Stimulated activated CD8-positive, alpha-beta memory T cell treated with anti-CD3 and anti-CD28 coated beads, Interleukin-7, amount 100 ng/mL, for 1 hour (primary cell): ENCODE data around the gene DMRT1.
"Not testable (repeated sequence)": the region's sequence is repeated elsewhere in the genome, so short reads cannot be mapped to it uniquely, and the experiment has no call there.

ENCODE experiments used
- DNase-seq, 2 donors: peaks; one replicate each; pipeline ENCODE4 v3.0.0-alpha.2; 2020; ENCODE audit warnings: low read depth in 2 of 2

DMRT1 gene

DNA sequence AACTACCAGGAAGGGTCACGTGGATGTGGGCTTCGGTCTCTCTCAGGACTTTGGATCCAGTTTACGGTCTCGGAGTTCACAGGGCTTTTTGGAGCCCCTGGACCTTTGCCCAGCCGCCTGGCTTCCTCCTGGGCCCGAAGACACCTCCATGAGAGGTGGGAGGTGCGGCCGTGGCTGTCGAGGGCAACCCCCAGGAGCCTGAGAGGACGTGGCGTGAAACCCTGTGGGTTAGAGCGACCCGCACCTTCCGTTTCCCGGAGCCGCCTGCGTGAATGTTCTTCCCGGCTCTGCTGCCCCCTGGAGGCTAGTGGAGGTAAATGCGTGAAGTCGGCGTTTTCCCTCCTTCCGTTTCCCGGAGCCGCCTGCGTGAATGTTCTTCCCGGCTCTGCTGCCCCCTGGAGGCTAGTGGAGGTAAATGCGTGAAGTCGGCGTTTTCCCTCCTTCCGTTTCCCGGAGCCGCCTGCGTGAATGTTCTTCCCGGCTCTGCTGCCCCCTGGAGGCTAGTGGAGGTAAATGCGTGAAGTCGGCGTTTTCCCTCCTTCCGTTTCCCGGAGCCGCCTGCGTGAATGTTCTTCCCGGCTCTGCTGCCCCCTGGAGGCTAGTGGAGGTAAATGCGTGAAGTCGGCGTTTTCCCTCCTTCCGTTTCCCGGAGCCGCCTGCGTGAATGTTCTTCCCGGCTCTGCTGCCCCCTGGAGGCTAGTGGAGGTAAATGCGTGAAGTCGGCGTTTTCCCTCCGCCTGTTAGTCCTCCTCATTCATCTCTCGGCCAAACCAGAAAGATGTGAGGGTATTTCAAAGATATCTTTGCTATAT is 157.0 kb downstream of the DMRT1 start:
- not testable (repeated sequence) for DNase-seq

DNA sequence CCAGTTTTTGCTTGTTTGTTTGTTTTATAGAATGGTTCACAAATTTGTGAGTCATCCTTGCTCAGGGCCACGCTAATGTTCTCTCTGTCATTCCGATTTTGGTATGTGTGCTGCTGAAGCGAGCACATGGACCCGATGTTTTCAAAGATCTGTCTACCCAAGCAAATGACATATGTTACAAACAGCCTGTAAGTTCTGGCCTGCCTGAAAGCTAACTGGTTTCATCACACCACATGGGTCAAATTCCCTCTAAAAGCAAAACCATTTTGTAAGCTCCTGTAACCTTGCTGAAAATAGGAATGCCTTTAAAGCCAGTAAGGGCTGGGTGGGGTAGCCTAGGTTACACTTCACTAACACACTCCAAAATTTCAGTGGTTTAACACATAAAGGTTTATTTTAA is 160.3 kb downstream of the DMRT1 start:
- no peak for DNase-seq

DNA sequence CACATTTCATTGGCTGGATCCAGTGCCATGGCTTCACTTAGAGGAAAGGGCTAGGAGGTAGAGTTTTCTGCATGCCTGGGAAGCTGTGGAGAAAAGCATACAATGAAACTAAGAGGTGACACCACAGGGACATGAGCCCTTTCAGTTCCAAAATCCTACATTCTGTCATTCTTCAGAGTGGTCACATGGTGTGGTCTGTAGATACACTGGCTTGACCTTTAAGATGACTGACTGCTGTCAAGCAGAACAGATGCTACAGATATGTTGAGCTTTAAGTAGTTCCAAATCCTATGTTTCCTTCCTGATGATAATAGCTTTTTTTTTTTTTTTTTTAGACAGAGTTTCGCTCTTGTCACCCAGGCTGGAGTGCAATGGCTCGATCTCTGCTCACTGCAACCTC is 161.2 kb downstream of the DMRT1 start:
- DNase-seq, result no peak

DNA sequence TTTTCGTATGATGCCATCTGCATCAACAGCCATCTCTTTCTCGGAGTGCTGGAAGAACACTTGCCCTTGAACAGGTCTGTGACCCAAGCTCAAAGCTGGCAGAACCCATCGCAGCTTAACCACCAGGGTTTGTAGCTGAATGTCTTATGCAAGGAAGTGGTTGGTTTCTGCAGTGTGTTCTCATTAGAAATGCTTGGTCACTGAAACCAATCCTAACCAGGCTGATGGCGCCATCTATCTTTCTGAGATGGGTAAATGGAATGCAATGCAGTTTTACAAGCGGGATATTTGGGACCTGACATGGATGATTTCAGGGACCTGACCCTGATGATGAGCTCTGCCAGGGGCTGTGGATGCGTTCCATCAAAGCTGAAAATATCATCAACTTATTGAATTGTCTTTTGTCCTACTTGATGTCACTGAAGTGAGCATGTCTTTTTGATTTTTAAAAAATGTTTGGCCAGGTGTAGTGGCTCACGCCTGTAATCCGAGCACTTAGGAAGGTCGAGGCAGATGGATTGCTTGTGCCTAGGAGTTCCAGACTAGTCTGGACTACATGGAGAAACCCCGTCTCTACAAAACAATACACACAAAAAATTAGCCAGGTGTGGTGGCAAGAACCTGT is 163.7 kb downstream of the DMRT1 start:
- DNase-seq, result no peak

DNA sequence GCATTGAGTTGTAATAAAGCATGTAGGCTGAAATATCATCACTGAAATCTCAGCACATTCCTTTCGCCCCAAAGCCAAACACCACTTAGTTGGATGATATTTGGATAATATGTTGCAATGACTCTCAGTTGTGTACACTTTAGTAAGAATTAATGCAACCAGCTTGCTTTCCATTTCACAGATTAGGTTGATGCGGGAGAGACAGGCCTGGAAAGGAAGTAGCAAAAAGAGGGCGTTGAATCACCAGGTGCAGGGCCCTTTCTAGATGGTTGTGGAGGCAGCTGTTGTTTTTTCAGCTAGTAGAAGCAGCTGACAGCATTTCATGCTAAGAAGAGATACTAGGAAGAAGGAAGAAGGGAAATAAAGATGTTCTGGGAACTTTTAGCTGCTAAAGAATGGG is 165.8 kb downstream of the DMRT1 start:
- no peak for DNase-seq

DNA sequence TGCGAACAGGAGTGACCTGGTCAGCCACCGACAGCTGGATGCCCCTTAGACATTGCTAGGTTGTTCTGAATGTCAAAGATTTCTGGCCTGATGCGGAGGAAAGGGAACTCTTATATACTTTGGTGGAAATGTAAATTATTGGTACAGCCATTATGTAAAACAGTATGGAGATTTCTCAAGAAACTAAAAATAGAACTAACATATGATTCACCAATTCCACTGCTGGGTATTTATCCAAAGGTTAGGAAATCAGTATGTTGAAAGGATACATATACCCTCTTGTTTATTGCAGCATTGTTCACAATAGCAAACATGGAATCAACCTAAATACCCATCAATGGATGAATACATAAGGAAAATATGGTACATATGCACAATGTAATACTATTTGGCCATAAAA is 166.7 kb downstream of the DMRT1 start:
- DNase-seq, result no peak

DNA sequence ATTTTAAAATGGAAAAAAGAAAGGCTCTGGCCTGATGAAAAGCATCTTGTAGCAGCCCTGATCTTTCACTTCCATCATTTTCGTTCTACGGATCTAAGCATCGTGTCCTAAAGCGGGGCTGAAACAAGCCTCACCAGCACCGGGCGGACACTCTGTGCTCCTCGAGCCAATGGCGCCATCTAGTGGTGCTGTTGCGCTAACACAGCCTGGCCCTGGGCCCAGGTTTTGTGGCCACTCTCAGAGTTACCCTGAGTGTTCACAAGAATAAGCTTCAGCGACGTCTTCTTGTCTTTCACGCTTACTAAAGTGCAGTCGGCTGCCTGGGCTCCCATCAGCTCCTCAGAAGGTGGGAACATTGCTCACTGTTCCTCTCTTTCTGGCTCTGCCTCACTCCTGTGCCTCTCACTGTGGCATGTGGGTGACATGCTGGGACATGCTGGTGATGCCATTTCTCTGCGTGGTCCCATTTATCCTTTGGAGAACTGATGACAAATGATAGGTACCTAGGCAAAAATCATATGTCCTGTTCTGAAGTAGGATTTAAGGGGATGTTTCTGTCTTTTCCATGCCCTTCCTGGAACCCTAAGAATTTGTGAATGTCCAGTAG is 167.7 kb downstream of the DMRT1 start:
- peak; percentile 12 to 63 for DNase-seq

DNA sequence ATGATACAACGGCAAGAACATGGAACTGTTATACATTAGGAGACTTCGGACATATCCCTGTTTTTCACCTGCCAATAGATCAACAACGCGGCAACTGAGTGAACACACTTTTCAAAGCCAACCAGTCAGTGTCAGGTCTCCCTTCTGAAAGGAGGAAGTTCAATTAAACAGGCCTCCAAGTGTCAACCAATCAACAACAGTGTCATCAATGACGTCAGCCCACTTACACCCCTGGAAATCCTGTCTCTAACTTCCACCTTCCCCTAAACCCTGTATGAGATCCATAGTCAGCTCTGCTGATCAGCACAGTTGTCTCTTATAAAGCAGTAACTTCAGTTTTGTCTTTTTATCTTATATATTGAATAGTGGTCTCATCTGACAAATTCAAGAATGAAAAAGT is 171.5 kb downstream of the DMRT1 start:
- DNase-seq, result no peak

DNA sequence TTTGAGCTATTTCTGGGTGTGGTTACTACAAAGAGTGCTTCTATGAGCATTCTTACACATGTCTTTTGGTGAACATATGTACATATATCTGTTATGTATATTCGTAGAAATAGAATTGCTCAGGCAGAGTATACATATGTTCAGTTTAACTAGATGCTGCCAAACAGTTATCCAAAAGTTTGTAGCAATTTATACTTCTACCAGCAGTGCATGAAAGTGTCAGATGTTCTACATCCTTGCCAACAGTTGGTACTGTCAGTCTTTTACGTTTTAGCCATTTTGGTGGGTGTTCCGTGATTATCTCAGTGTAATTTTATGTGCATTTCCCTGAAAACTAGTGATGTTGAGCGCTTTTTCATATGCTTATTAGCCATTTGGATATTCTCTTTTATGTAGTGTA is 172.7 kb downstream of the DMRT1 start:
- no peak for DNase-seq

DNA sequence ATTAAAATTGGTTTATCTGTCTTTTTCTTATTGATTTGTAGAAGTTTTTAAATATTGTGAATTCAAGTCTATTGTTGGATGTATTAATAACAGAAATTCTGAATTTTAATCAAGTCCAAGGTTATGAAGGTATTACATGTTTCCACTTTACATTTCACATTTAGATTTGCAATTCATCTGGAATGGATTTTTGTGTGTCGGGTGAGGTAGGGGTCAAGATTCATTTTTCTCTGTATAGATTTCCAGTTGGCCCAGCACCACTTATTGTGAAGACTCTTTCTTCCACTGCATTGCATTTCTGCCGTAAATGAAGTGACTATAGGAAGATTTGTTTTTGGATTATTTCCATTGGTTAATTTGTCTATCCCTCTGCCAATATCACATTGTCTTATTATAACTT is 173.1 kb downstream of the DMRT1 start:
- no peak for DNase-seq

DNA sequence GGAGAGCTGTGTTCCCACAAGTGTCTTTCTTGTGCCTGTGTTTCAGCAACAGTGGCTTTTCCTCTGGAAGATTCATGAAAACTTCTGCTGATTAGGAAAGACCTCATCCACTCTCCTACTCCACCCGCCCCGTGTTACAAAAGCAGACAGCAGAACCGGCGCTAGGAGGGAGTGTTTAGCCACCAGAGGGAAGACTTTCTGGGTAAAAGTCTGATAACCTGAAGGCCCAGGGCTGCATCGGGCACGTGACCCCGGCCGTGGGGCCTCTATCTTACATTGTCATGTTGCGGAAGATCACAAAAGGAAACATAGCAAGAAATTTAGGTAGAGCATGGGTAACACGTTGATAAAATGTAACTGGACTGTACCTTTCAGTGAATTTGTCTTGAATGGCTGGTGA is 176.6 kb downstream of the DMRT1 start:
- DNase-seq, result no peak
